ENCODE results near the gene FHIP1B. TPM values are rescaled to one million over a fixed set of nuclear protein-coding genes. Genes with fewer than 3 reads are reported as not detected.

FHIP1B gene
- total RNA-seq, 1 donor from 2014 or later, result 65.1 TPM

DNA sequence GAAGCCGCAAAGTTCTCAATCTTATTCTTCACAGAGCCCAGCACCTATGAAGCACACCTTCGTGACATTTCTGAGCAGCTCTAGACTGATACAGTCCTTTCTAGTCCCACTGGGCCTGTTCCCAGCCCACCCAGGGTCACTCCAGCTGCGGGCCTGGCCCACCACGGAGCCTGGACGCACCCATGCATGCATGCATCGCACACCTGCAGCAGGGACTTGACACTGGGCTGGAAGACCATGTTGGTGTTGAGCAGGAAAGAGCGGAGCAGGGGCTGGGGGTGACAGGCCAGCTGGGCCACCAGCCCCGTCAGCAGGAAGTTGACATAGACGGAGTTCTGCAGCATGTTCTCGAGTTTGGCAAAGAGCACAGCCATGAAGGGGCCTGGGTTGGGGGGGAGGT lies 19.9 kb downstream of the FHIP1B start:
- no peak overlapping the region for H3K4me3 ChIP-seq
- intact Hi-C loops (cut with DNase I), result no loop called here
- no peaks in the 10 kb centered on the region for H3K9me3 ChIP-seq
- peaks cover 0 to 65% of the 10 kb centered on the region in 2 donors for H3K36me3 ChIP-seq
- no peaks in the 10 kb centered on the region for H3K27me3 ChIP-seq
- TF ChIP-seq POLR2AphosphoS5 (IDR thresholded peaks at IDR 0.05; ENCODE audit: insufficient read depth in 1 of 2, low read depth in 1 of 2), result no peak
- TF ChIP-seq POLR2A (IDR thresholded peaks at IDR 0.05), result no peak
- no peak for DNase-seq (ENCODE audit: extremely low spot score in 2 of 2)
- H3K27ac ChIP-seq, result no peak overlapping the region
- peaks cover 5% of the 10 kb centered on the region for H3K4me1 ChIP-seq

GRCh38 chr11:6210274-6210955 lies 24.0 kb downstream of the FHIP1B start:
- Histone ChIP-seq H3K36me3 (peaks cover 0 to 41% of the 10 kb centered on the region in 2 donors), H3K27me3 (no peaks in the 10 kb centered on the region), H3K4me3 (no peak overlapping the region), H3K9me3 (no peaks in the 10 kb centered on the region), H3K4me1 (no peaks in the 10 kb centered on the region), H3K27ac (no peak overlapping the region)
- no peak for DNase-seq (ENCODE audit: extremely low spot score in 2 of 2)
- intact Hi-C loops (cut with DNase I), result no loop called here
- TF ChIP-seq POLR2A (IDR thresholded peaks at IDR 0.05) (no peak), POLR2AphosphoS5 (IDR thresholded peaks at IDR 0.05; ENCODE audit: insufficient read depth in 1 of 2, low read depth in 1 of 2) (no peak), CTCF (IDR thresholded peaks at IDR 0.05) (no peak)

- DNase-seq (ENCODE audit: extremely low spot score in 2 of 2), result no peak
- Histone ChIP-seq H3K4me1 (no peaks in the 10 kb centered on the region), H3K9me3 (no peaks in the 10 kb centered on the region), H3K27me3 (no peaks in the 10 kb centered on the region), H3K4me3 (no peak overlapping the region), H3K27ac (no peak overlapping the region), H3K36me3 (peaks cover 0 to 40% of the 10 kb centered on the region in 2 donors)
- TF ChIP-seq CTCF (IDR thresholded peaks at IDR 0.05) (no peak), POLR2A (IDR thresholded peaks at IDR 0.05) (no peak), POLR2AphosphoS5 (IDR thresholded peaks at IDR 0.05; ENCODE audit: insufficient read depth in 1 of 2, low read depth in 1 of 2) (no peak)
- intact Hi-C loops (cut with DNase I), result no loop called here
Observed at GRCh38 chr11:6209801-6210200, 24.6 kb downstream of the FHIP1B start.

GRCh38 chr11:6206456-6207180 lies 27.8 kb downstream of the FHIP1B start:
- peaks cover 0 to 26% of the 10 kb centered on the region in 2 donors for H3K36me3 ChIP-seq

DNA sequence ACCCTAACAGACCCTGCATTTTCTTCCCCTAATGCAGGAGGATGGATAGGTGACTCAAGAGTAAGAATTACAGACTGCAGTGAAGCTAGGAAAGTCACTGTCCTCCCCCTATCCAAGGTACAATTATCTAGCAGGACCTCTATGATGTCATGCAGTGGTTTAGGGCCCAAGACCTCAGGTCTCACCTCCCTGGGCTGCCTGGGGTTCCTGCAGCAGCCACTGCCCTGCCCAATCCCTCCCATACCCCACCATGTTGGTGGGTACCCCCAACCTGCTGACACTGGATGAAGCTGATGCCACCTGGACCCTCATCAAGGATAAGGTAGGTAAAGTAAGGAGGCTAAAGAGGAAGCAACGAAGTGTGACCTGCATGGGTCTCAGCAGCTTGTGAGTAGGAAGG lies 29.1 kb downstream of the FHIP1B start, which contains the start of gene C11orf42:
C11orf42 (plus strand) TSS at position 192 of the 400 bp plus-strand sequence; CDS start at position 251, 59 bp downstream.
- H3K27ac ChIP-seq, result no peak within 1 kb of the TSS
- no peak for DNase-seq (ENCODE audit: extremely low spot score in 2 of 2)
- no peaks in the 10 kb centered on the region for H3K4me1 ChIP-seq
- H3K4me3 ChIP-seq, result no peak within 1 kb of the TSS
- TF ChIP-seq POLR2AphosphoS5 (IDR thresholded peaks at IDR 0.05; ENCODE audit: insufficient read depth in 1 of 2, low read depth in 1 of 2) (no peak), POLR2A (IDR thresholded peaks at IDR 0.05) (no peak), CTCF (IDR thresholded peaks at IDR 0.05) (no peak)
- peaks cover 0 to 13% of the 10 kb centered on the region in 2 donors for H3K36me3 ChIP-seq
- intact Hi-C loops (cut with DNase I), result no loop called here
- no peaks in the 10 kb centered on the region for H3K27me3 ChIP-seq
- no peaks in the 10 kb centered on the region for H3K9me3 ChIP-seq

More at GRCh38 chr11:6206456-6207180, 27.8 kb downstream of the FHIP1B start:
- TF ChIP-seq POLR2AphosphoS5 (IDR thresholded peaks at IDR 0.05; ENCODE audit: insufficient read depth in 1 of 2, low read depth in 1 of 2) (no peak), CTCF (IDR thresholded peaks at IDR 0.05) (no peak), POLR2A (IDR thresholded peaks at IDR 0.05) (no peak)
- H3K4me3 ChIP-seq, result no peak overlapping the region
- H3K27me3 ChIP-seq, result no peaks in the 10 kb centered on the region
- H3K4me1 ChIP-seq, result no peaks in the 10 kb centered on the region
- intact Hi-C loops (cut with DNase I), result no loop called here
- no peak for DNase-seq (ENCODE audit: extremely low spot score in 2 of 2)
- H3K9me3 ChIP-seq, result no peaks in the 10 kb centered on the region
- H3K27ac ChIP-seq, result no peak overlapping the region

Measured in vagina (tissue), 2 donors.